SK-N-SH treated with all-trans-retinoic acid at 6 μM for 48 hours (cell line): ENCODE results near the gene TOMM40L.

Experiments
- ATAC-seq: fragments of 200-7000 bp; cut with Tn5 transposase; 3 replicates; pipeline ENCODE4 v1.9.1; 2020; ENCODE audit warnings: mild to moderate bottlenecking, moderate library complexity
- ARNTL ChIP-seq: fragments of 450-650 bp; formaldehyde crosslinking; IDR thresholded peaks from 2 replicates; pipeline ENCODE4 v1.5.0; 2020; ENCODE audit warnings: low read depth, mild to moderate bottlenecking, moderate library complexity, borderline replicate concordance
- BACH2 ChIP-seq: fragments of 250-450 bp; sonication (Bioruptor Pico); IDR thresholded peaks from 2 replicates; pipeline ENCODE4 v1.9.0; 2021; ENCODE audit warnings: mild to moderate bottlenecking, borderline replicate concordance
- CREB5 ChIP-seq: fragments of 250-450 bp; sonication (Bioruptor Pico); IDR thresholded peaks from 2 replicates; pipeline ENCODE4 v1.5.1; 2020; ENCODE audit warnings: low read depth, mild to moderate bottlenecking, moderate library complexity
- CSDC2 ChIP-seq: fragments of 250-450 bp; sonication (Bioruptor Pico); IDR thresholded peaks from 2 replicates; pipeline ENCODE4 v1.5.0; 2020; ENCODE audit warnings: mild to moderate bottlenecking, moderate library complexity
- CSRNP3 ChIP-seq: fragments of 250-450 bp; sonication (Bioruptor Pico); IDR thresholded peaks from 2 replicates; pipeline ENCODE4 v1.5.1; 2021; ENCODE audit warnings: mild to moderate bottlenecking, moderate library complexity
- ESRRG ChIP-seq: fragments of 250-450 bp; sonication (Bioruptor Pico); IDR thresholded peaks from 2 replicates; pipeline ENCODE4 v1.6.1; 2021; ENCODE audit warnings: mild to moderate bottlenecking
- GLIS3 ChIP-seq: fragments of 250-450 bp; sonication (Bioruptor Pico); IDR thresholded peaks from 2 replicates; pipeline ENCODE4 v1.5.0; 2020; ENCODE audit warnings: mild to moderate bottlenecking, moderate library complexity
- OSR1 ChIP-seq: fragments of 250-450 bp; sonication (Bioruptor Pico); IDR thresholded peaks from 2 replicates; pipeline ENCODE4 v1.8.0; 2022; ENCODE audit warnings: moderate library complexity, mild to moderate bottlenecking, inconsistent platforms
- PATZ1 ChIP-seq: fragments of 250-450 bp; sonication (Bioruptor Pico); IDR thresholded peaks from 2 replicates; pipeline ENCODE4 v1.8.0; 2020; ENCODE audit warnings: mild to moderate bottlenecking, moderate library complexity, borderline replicate concordance
- POU6F1 ChIP-seq: fragments of 250-450 bp; sonication (Bioruptor Pico); IDR thresholded peaks from 2 replicates; pipeline ENCODE4 v1.8.0; 2021; ENCODE audit warnings: low read depth, mild to moderate bottlenecking, moderate library complexity, borderline replicate concordance
- PPARA ChIP-seq: fragments of 250-450 bp; sonication (Bioruptor Pico); IDR thresholded peaks from 2 replicates; pipeline ENCODE4 v1.5.0; 2020; ENCODE audit warnings: mild to moderate bottlenecking, borderline replicate concordance
- RARB ChIP-seq: fragments of 250-450 bp; sonication (Bioruptor Pico); IDR thresholded peaks from 2 replicates; pipeline ENCODE4 v1.8.0; 2021; ENCODE audit warnings: mild to moderate bottlenecking, moderate library complexity
- SNAI2 ChIP-seq: fragments of 250-450 bp; sonication (Bioruptor Pico); IDR thresholded peaks from 2 replicates; pipeline ENCODE4 v1.5.0; 2020; ENCODE audit warnings: mild to moderate bottlenecking, moderate library complexity
- TOX ChIP-seq: fragments of 250-450 bp; sonication (Bioruptor Pico); IDR thresholded peaks from 2 replicates; pipeline ENCODE4 v1.8.0; 2021; ENCODE audit warnings: mild to moderate bottlenecking, moderate library complexity, borderline replicate concordance
- TSHZ2 ChIP-seq: fragments of 250-450 bp; sonication (Bioruptor Pico); IDR thresholded peaks from 2 replicates; pipeline ENCODE4 v1.5.0; 2020; ENCODE audit warnings: mild to moderate bottlenecking, moderate library complexity
- ZC3H10 ChIP-seq: fragments of 250-450 bp; sonication (Bioruptor Pico); IDR thresholded peaks from 2 replicates; pipeline ENCODE4 v1.5.1; 2021; ENCODE audit warnings: mild to moderate bottlenecking, moderate library complexity
- ZFP3 ChIP-seq: fragments of 250-450 bp; sonication (Bioruptor Pico); IDR thresholded peaks from 2 replicates; pipeline ENCODE4 v1.5.0; 2020; ENCODE audit warnings: mild to moderate bottlenecking, moderate library complexity
- ZFP30 ChIP-seq: fragments of 450-650 bp; formaldehyde crosslinking; IDR thresholded peaks from 2 replicates; pipeline ENCODE4 v1.5.0; 2022; ENCODE audit warnings: mild to moderate bottlenecking, moderate library complexity
- ZNF565 ChIP-seq: fragments of 450-650 bp; formaldehyde crosslinking; conservative IDR thresholded peaks from 2 replicates; pipeline ENCODE4 v1.5.0; 2020; ENCODE audit warnings: low read depth, mild to moderate bottlenecking, moderate library complexity
- ZNF8 ChIP-seq: fragments of 450-650 bp; formaldehyde crosslinking; IDR thresholded peaks from 2 replicates; pipeline ENCODE4 v1.5.0; 2020; ENCODE audit warnings: mild to moderate bottlenecking, moderate library complexity

TOMM40L gene

GRCh38 chr1:161209790-161210409 is 16.0 kb upstream of the TOMM40L start:
- no peak for TF ChIP-seq BACH2
- no peak for TF ChIP-seq ZNF8
- TF ChIP-seq TSHZ2 (CRISPR knock-in tag): no peak
- no peak for TF ChIP-seq ESRRG (CRISPR knock-in tag)
- no peak for TF ChIP-seq ZFP3 (CRISPR knock-in tag)
- TF ChIP-seq ZC3H10: no peak
- TF ChIP-seq ARNTL (CRISPR knock-in tag): no peak
- TF ChIP-seq CREB5 (CRISPR knock-in tag): no peak
- no peak for TF ChIP-seq ZFP30
- TF ChIP-seq RARB (CRISPR knock-in tag): no peak
- TF ChIP-seq TOX (CRISPR knock-in tag): no peak
- no peak for TF ChIP-seq PATZ1 (CRISPR knock-in tag)
- TF ChIP-seq POU6F1 (CRISPR knock-in tag): no peak
- TF ChIP-seq CSRNP3 (CRISPR knock-in tag): no peak
- no peak for TF ChIP-seq GLIS3 (CRISPR knock-in tag)
- TF ChIP-seq, all 23 proteins: peak for 0
- peak; percentile 97 for ATAC-seq

- no peak for ATAC-seq
- TF ChIP-seq OSR1 (CRISPR knock-in tag) (no peak), SNAI2 (no peak), CSDC2 (no peak), PATZ1 (CRISPR knock-in tag) (no peak), CSRNP3 (CRISPR knock-in tag) (no peak), ZNF565 (CRISPR knock-in tag) (no peak), ZNF8 (no peak), POU6F1 (CRISPR knock-in tag) (no peak), TOX (CRISPR knock-in tag) (no peak), ZFP30 (no peak), ARNTL (CRISPR knock-in tag) (no peak), PPARA (CRISPR knock-in tag) (no peak), ESRRG (CRISPR knock-in tag) (no peak)
Observed at GRCh38 chr1:161214369-161214768, 11.5 kb upstream of the TOMM40L start.
